ENCODE data around the gene ARRDC1.

The ARRDC1 gene

GRCh38 chr9:137578518-137579258 is 26.8 kb upstream of the ARRDC1 start, which contains the start of gene DPH7:
DPH7 (minus strand) TSS chr9:137578925; CDS start chr9:137578777, 148 bp downstream.
- peak within 1 kb of the TSS; percentile 68 for H3K4me3 Mint-ChIP-seq
- ATAC-seq (replicated peaks; ENCODE audit: extremely low read depth, poor library complexity, severe bottlenecking) (peak; percentile 98), DNase-seq (ENCODE audit: low spot score in 2 of 2) (peak; percentile 87 to 95)
- H3K36me3 Mint-ChIP-seq (ENCODE audit: insufficient read depth) = peaks cover 26% of the 10 kb centered on the region
- H3K27me3 Mint-ChIP-seq = no peaks in the 10 kb centered on the region
- peaks cover 19% of the 10 kb centered on the region for H3K4me1 Mint-ChIP-seq
- no peaks in the 10 kb centered on the region for H3K9me3 Mint-ChIP-seq
- H3K27ac Mint-ChIP-seq (ENCODE audit: low read depth) = no peak within 1 kb of the TSS

GRCh38 chr9:137579259-137579604 is 26.3 kb upstream of the ARRDC1 start:
- Mint-ChIP-seq H3K36me3 (ENCODE audit: insufficient read depth) (peaks cover 22% of the 10 kb centered on the region), H3K27ac (ENCODE audit: low read depth) (no peak overlapping the region), H3K9me3 (no peaks in the 10 kb centered on the region), H3K4me3 (peak overlapping the region; percentile 68), H3K27me3 (no peaks in the 10 kb centered on the region), H3K4me1 (peaks cover 19% of the 10 kb centered on the region)
- ATAC-seq (replicated peaks; ENCODE audit: extremely low read depth, poor library complexity, severe bottlenecking) = no peak
- DNase-seq (ENCODE audit: low spot score in 2 of 2) = no peak

GRCh38 chr9:137580209-137580953 is 25.1 kb upstream of the ARRDC1 start:
- peaks cover 14% of the 10 kb centered on the region for H3K36me3 Mint-ChIP-seq (ENCODE audit: insufficient read depth)
- DNase-seq (ENCODE audit: low spot score in 2 of 2) = no peak

GRCh38 chr9:137580954-137581322 is 24.5 kb upstream of the ARRDC1 start:
- Mint-ChIP-seq H3K27ac (ENCODE audit: low read depth) (no peak overlapping the region), H3K36me3 (ENCODE audit: insufficient read depth) (peaks cover 9% of the 10 kb centered on the region), H3K4me3 (no peak overlapping the region), H3K9me3 (no peaks in the 10 kb centered on the region), H3K27me3 (no peaks in the 10 kb centered on the region), H3K4me1 (peaks cover 7% of the 10 kb centered on the region)
- ATAC-seq (replicated peaks; ENCODE audit: extremely low read depth, poor library complexity, severe bottlenecking) = no peak
- DNase-seq (ENCODE audit: low spot score in 2 of 2) = no peak

More at GRCh38 chr9:137580209-137580953, 25.1 kb upstream of the ARRDC1 start:
- no peaks in the 10 kb centered on the region for H3K9me3 Mint-ChIP-seq
- H3K27me3 Mint-ChIP-seq = no peaks in the 10 kb centered on the region
- H3K4me1 Mint-ChIP-seq = peaks cover 13% of the 10 kb centered on the region
- ATAC-seq (replicated peaks; ENCODE audit: extremely low read depth, poor library complexity, severe bottlenecking) = no peak
- no peak overlapping the region for H3K4me3 Mint-ChIP-seq
- no peak overlapping the region for H3K27ac Mint-ChIP-seq (ENCODE audit: low read depth)

- H3K4me1 Mint-ChIP-seq = peaks cover under 1% of the 10 kb centered on the region
- no peaks in the 10 kb centered on the region for H3K27me3 Mint-ChIP-seq
- H3K36me3 Mint-ChIP-seq (ENCODE audit: insufficient read depth) = peaks cover 9% of the 10 kb centered on the region
- no peaks in the 10 kb centered on the region for H3K9me3 Mint-ChIP-seq
- H3K4me3 Mint-ChIP-seq = no peak overlapping the region
- DNase-seq (ENCODE audit: low spot score in 2 of 2) (no peak), ATAC-seq (replicated peaks; ENCODE audit: extremely low read depth, poor library complexity, severe bottlenecking) (no peak)
- H3K27ac Mint-ChIP-seq (ENCODE audit: low read depth) = no peak overlapping the region
Observed at GRCh38 chr9:137581361-137582285, 23.9 kb upstream of the ARRDC1 start.

GRCh38 chr9:137582286-137582860 is 23.1 kb upstream of the ARRDC1 start:
- no peaks in the 10 kb centered on the region for H3K4me1 Mint-ChIP-seq
- H3K27ac Mint-ChIP-seq (ENCODE audit: low read depth) = no peak overlapping the region
- no peaks in the 10 kb centered on the region for H3K9me3 Mint-ChIP-seq
- ATAC-seq (replicated peaks; ENCODE audit: extremely low read depth, poor library complexity, severe bottlenecking) (no peak), DNase-seq (ENCODE audit: low spot score in 2 of 2) (no peak)
- peaks cover 9% of the 10 kb centered on the region for H3K36me3 Mint-ChIP-seq (ENCODE audit: insufficient read depth)
- no peak overlapping the region for H3K4me3 Mint-ChIP-seq
- no peaks in the 10 kb centered on the region for H3K27me3 Mint-ChIP-seq

- Mint-ChIP-seq H3K4me1 (peaks cover 6% of the 10 kb centered on the region), H3K4me3 (no peak overlapping the region), H3K27ac (ENCODE audit: low read depth) (no peak overlapping the region), H3K9me3 (no peaks in the 10 kb centered on the region), H3K36me3 (ENCODE audit: insufficient read depth) (peaks cover 9% of the 10 kb centered on the region), H3K27me3 (no peaks in the 10 kb centered on the region)
- no peak for DNase-seq (ENCODE audit: low spot score in 2 of 2)
- ATAC-seq (replicated peaks; ENCODE audit: extremely low read depth, poor library complexity, severe bottlenecking) = no peak
Observed at GRCh38 chr9:137583347-137583746, 22.1 kb upstream of the ARRDC1 start.

GRCh38 chr9:137583957-137584356 is 21.5 kb upstream of the ARRDC1 start:
- H3K4me1 Mint-ChIP-seq = peaks cover 6% of the 10 kb centered on the region
- H3K9me3 Mint-ChIP-seq = no peaks in the 10 kb centered on the region
- no peak for DNase-seq (ENCODE audit: low spot score in 2 of 2)
- H3K4me3 Mint-ChIP-seq = no peak overlapping the region
- H3K36me3 Mint-ChIP-seq (ENCODE audit: insufficient read depth) = peaks cover 9% of the 10 kb centered on the region
- no peak overlapping the region for H3K27ac Mint-ChIP-seq (ENCODE audit: low read depth)
- H3K27me3 Mint-ChIP-seq = no peaks in the 10 kb centered on the region
- ATAC-seq (replicated peaks; ENCODE audit: extremely low read depth, poor library complexity, severe bottlenecking) = no peak

GRCh38 chr9:137586854-137587253 is 18.6 kb upstream of the ARRDC1 start:
- Mint-ChIP-seq H3K9me3 (no peaks in the 10 kb centered on the region), H3K4me3 (no peak overlapping the region), H3K36me3 (ENCODE audit: insufficient read depth) (peaks cover 20% of the 10 kb centered on the region), H3K27ac (ENCODE audit: low read depth) (no peak overlapping the region), H3K4me1 (peaks cover 11% of the 10 kb centered on the region), H3K27me3 (no peaks in the 10 kb centered on the region)
- ATAC-seq (replicated peaks; ENCODE audit: extremely low read depth, poor library complexity, severe bottlenecking) = no peak
- no peak for DNase-seq (ENCODE audit: low spot score in 2 of 2)

- H3K27ac Mint-ChIP-seq (ENCODE audit: low read depth) = peak overlapping the region; percentile 24
- peaks cover 16% of the 10 kb centered on the region for H3K36me3 Mint-ChIP-seq (ENCODE audit: insufficient read depth)
- DNase-seq (ENCODE audit: low spot score in 2 of 2) (no peak), ATAC-seq (replicated peaks; ENCODE audit: extremely low read depth, poor library complexity, severe bottlenecking) (no peak)
- no peaks in the 10 kb centered on the region for H3K9me3 Mint-ChIP-seq
- H3K4me1 Mint-ChIP-seq = peaks cover 11% of the 10 kb centered on the region
- no peaks in the 10 kb centered on the region for H3K27me3 Mint-ChIP-seq
- peak overlapping the region; percentile 52 for H3K4me3 Mint-ChIP-seq
Observed at GRCh38 chr9:137588311-137588710, 17.2 kb upstream of the ARRDC1 start.

- ATAC-seq (replicated peaks; ENCODE audit: extremely low read depth, poor library complexity, severe bottlenecking) (no peak), DNase-seq (ENCODE audit: low spot score in 2 of 2) (no peak)
- H3K27me3 Mint-ChIP-seq = no peaks in the 10 kb centered on the region
- H3K4me1 Mint-ChIP-seq = peaks cover 11% of the 10 kb centered on the region
- H3K36me3 Mint-ChIP-seq (ENCODE audit: insufficient read depth) = peaks cover 19% of the 10 kb centered on the region
- no peak overlapping the region for H3K27ac Mint-ChIP-seq (ENCODE audit: low read depth)
- peak overlapping the region; percentile 79 for H3K4me3 Mint-ChIP-seq
- H3K9me3 Mint-ChIP-seq = no peaks in the 10 kb centered on the region
Observed at GRCh38 chr9:137588891-137589290, 16.6 kb upstream of the ARRDC1 start.

GRCh38 chr9:137589441-137590122 is 15.9 kb upstream of the ARRDC1 start:
- DNase-seq (ENCODE audit: low spot score in 2 of 2) = no peak
- peak overlapping the region; percentile 46 for H3K27ac Mint-ChIP-seq (ENCODE audit: low read depth)
- no peaks in the 10 kb centered on the region for H3K27me3 Mint-ChIP-seq

More at GRCh38 chr9:137589441-137590122, 15.9 kb upstream of the ARRDC1 start:
- Mint-ChIP-seq H3K36me3 (ENCODE audit: insufficient read depth) (peaks cover 19% of the 10 kb centered on the region), H3K9me3 (no peaks in the 10 kb centered on the region), H3K4me3 (peak overlapping the region; percentile 79), H3K4me1 (peaks cover 11% of the 10 kb centered on the region)
- ATAC-seq (replicated peaks; ENCODE audit: extremely low read depth, poor library complexity, severe bottlenecking) = peak; percentile 9

Measured in central memory CD8-positive, alpha-beta T cell (primary cell).